Heart right ventricle (tissue), 16 donors: ENCODE measurements around the gene SIVA1. TPM values are rescaled to one million over a fixed set of nuclear protein-coding genes. Genes with fewer than 3 reads are reported as not detected.
"Not testable (repeated sequence)": the region's sequence is repeated elsewhere in the genome, so short reads cannot be mapped to it uniquely, and the experiment has no call there.

ENCODE experiments used
- ATAC-seq, 8 donors: fragments of 200-7000 bp; cut with Tn5 transposase; one replicate each; pipeline ENCODE4 v1.9.1; 2020; ENCODE audit warnings: mild to moderate bottlenecking in 8 of 8, moderate library complexity in 8 of 8, moderate number of reproducible peaks in 1 of 8
- DNase-seq, 2 donors: peaks; one replicate each; pipeline ENCODE4 v3.0.0-alpha.2; 2020
- H3K27ac ChIP-seq, 10 donors: fragments of 200-600 bp; sonication (generic) in 2 of 10; one replicate each; pipeline versions ENCODE4 v1.5.0 to v1.8.0; 2020 to 2022; ENCODE audit warnings: mild to moderate bottlenecking in 3 of 10
- H3K27me3 ChIP-seq, 7 donors: fragments of 200-600 bp; one replicate each; pipeline ENCODE4 v1.8.0; 2021 to 2022; ENCODE audit warnings: mild to moderate bottlenecking in 2 of 7
- H3K36me3 ChIP-seq, 9 donors: fragments of 200-600 bp; sonication (generic) in 1 of 9; one replicate each; pipeline versions ENCODE4 v1.5.0 to v1.8.0; 2020 to 2022; ENCODE audit warnings: mild to moderate bottlenecking in 2 of 9
- H3K4me1 ChIP-seq, 9 donors: fragments of 200-600 bp; sonication (generic) in 1 of 9; one replicate each; pipeline versions ENCODE4 v1.5.0 to v1.8.0; 2020 to 2022; ENCODE audit warnings: mild to moderate bottlenecking in 4 of 9
- H3K4me3 ChIP-seq, 10 donors: fragments of 200-600 bp; sonication (generic) in 2 of 10; one replicate each; pipeline versions ENCODE4 v1.5.0 to v1.8.0; 2020 to 2022; ENCODE audit warnings: mild to moderate bottlenecking in 7 of 10, moderate library complexity in 2 of 10
- H3K9me3 ChIP-seq, 11 donors: fragments of 200-600 bp in 10 of 11; sonication (generic) in 2 of 11; one replicate each; pipeline versions ENCODE4 v1.5.0 to v1.8.0; 2013 to 2022; ENCODE audit warnings: mild to moderate bottlenecking in 2 of 11, control low read depth in 1 of 11, moderate library complexity in 1 of 11
- WGBS, 2 donors: extraction: QIAGEN DNeasy Blood & Tissue Kit; methylation state at CpG; one replicate each; pipeline ENCODE4 v1.1.7; 2013; ENCODE audit warnings: inconsistent platforms in 1 of 2; 5-methylcytosine and 5-hydroxymethylcytosine counted together
- intact Hi-C, 10 donors: fragments of 100-400 bp; cut with DNase I; formaldehyde crosslinking; loops; one replicate each; pipeline versions ENCODE4 v1.11.1 to v1.14.2; 2022
- polyA plus RNA-seq, 2 donors: library from polyadenylated mRNA; stranded (reverse); fragments of 200-250 nt; gene quantifications; one replicate each; pipeline ENCODE4 v1.2.3, GENCODE V29; 2013
- total RNA-seq, 10 donors: library from RNA; stranded (reverse); fragmentation: NEBNext Ultra II Directional in 3 of 10; extraction: Animal tissue kit (Norgen Biotek cat#: 25700) in 3 of 10; gene quantifications; one replicate each; pipeline versions ENCODE4 v1.2.1 to v1.2.4, GENCODE V29; 2021 to 2023
- TF ChIP-seq, protein P1 (sequence below), 9 donors: fragments of 200-600 bp; sonication (generic) in 2 of 9; IDR thresholded peaks; one replicate each; pipeline versions ENCODE4 v1.5.0 to v1.8.0; 2021 to 2022; ENCODE audit warnings: antibody characterized with exemption in 9 of 9, mild to moderate bottlenecking in 5 of 9, moderate library complexity in 1 of 9
- donor health status: Arrhythmogenic right ventricular cardiomyopathy.
- donor health status: ischemic (EF 13 %, LVEDD 7.1; RV severe dilation, severe dysfunction).
- donor health status: healthy with polysubstance abuse.
- donor health status: DM: no; HTN: yes; CAD: no.
- donor health status: DM: no; HTN: no; CAD: no.
- donor health status: ischemic (EF 25% LVEDD 6.9; RV normal size, moderate dysfunction).
- donor health status: ischemic (EF 25% LVEDD 5.7; RV mildly dilated, moderate dysfunction).
- donor health status: healthy.
- donor health status: DM: yes; HTN: yes; CAD: no.
- donor health status: Ischemic cardiomyopathy.
- donor health status: ischemic (EF 35%, LVEDD 5.7; RV mildly dilated, moderate dysfunction).
- donor health status: nonischemic (EF 11% LVEDD 7.7; RV severe dilation, severe dysfunction).
- donor health status: DM: yes; HTN: yes; CAD: no.
- donor health status: PGD.
- donor health status: ischemic (EF 29% LVEDD 5.4; RV normal size, mild dysfunction).
- donor health status: nonischemic (EF 23%, LVEDD 6.1; RV moderate dilation, normal function).

Gene SIVA1
- total and polyA plus RNA-seq, 12 donors: 43.3 to 203 (median 53.0) TPM

DNA sequence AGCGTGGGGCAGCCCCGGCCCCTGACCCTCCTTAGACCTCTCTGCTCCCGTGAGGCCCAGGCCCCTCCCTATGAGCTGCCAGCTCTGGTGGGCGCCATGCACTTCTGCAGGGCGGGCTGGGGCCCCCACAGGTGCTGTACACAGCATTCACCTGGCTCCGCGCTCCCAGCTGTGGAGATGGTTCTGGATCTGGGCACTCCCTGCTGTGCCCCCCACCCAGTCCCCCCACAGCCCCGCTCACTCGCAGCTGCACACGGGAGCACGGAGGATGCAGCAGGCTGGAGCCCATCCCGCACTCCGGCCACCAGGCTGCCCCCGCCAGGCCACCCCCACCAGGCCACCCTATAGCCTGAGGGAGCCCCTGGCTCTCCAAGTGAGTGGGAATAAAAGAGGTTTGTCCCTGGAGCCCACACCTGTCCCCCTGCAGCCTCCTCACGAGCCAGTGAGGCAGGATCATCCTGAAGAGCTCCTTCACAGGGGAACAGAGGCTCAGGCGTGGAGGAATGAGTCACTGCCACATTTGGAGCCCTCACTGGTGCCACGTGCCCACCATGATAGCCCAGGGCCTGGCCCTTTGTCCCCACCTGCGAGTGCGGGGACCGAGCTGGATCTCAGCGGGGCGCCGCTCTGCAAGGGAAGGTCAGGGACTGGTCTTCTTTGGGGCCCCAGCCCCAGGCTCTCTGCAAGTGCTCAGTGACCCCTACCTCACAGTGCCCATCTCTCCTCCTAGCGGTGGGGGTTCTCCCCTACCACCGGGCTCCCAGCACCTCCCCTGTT, 27.0 kb upstream of the SIVA1 start:
- peak in 3 of 8 donors; percentile 0 to 4 (median 1) for ATAC-seq

DNA sequence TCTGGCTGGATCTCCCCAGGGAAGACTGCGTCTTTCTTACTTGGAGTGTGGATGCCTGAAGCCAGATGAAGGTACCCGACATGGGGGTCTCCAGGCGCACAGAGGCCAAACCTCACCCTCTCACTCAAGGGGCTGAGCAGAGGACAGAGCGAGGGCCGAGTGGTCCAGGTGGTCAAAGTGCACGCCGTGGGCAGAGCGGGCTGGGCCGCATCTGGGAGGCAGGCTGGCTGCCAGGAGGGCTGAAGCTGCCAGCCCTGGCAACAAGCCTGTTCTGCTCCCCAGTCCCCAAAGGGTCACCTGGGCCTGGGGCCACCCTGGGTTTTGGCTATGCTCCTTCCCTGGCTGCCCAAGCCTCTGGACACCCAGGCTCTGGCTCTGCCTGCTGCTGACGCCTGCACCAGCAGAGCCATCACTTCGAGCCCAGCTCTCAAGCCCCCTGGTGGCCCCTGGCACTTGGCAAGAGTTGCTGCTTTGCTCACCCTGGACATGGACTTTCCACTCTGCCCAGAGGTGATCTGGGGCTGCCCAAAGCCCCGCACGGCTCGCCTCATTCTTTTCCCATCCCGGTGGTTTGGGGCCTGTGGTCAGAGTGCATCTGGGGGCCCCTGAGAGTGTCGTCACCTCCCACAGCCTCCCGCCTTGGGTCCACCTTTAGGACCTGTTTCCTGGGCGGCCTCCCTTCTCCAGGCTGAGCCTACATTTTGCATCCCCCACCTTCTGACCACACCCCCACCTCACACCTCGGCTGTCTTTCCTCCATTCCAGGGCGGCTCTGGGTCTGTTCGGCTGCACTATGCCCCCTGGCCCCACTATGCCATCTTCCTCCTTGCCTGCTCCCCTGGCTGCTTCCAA, 26.1 kb upstream of the SIVA1 start:
- peaks cover 30 to 87% (median 50%) of the 10 kb centered on the region in 9 donors for H3K4me1 ChIP-seq
- WGBS, 2 donors: 52 to 59% methylated on average over 21 of the region's 21 CpGs
- intact Hi-C loops: loop anchor here in 3 of 10 donors (10.0 kb wide), 1 partner anchor 142 kb away; no protein-coding TSS in a partner anchor

More for the DNA sequence above, 27.0 kb upstream of the SIVA1 start:
- no peaks in the 10 kb centered on the region for H3K9me3 ChIP-seq
- intact Hi-C loops: loop anchor here in 3 of 10 donors (10.0 kb wide), 1 partner anchor 141 kb away; no protein-coding TSS in a partner anchor
- H3K27ac ChIP-seq: peak overlapping the region; percentile 31 to 98 (median 90)
- 60 to 64% methylated on average over 25 of the region's 25 CpGs for WGBS, 2 donors
- no peak for DNase-seq
- peak overlapping the region in 8 of 10 donors; percentile 70 to 84 (median 73) for H3K4me3 ChIP-seq
- TF ChIP-seq, protein P1, sequence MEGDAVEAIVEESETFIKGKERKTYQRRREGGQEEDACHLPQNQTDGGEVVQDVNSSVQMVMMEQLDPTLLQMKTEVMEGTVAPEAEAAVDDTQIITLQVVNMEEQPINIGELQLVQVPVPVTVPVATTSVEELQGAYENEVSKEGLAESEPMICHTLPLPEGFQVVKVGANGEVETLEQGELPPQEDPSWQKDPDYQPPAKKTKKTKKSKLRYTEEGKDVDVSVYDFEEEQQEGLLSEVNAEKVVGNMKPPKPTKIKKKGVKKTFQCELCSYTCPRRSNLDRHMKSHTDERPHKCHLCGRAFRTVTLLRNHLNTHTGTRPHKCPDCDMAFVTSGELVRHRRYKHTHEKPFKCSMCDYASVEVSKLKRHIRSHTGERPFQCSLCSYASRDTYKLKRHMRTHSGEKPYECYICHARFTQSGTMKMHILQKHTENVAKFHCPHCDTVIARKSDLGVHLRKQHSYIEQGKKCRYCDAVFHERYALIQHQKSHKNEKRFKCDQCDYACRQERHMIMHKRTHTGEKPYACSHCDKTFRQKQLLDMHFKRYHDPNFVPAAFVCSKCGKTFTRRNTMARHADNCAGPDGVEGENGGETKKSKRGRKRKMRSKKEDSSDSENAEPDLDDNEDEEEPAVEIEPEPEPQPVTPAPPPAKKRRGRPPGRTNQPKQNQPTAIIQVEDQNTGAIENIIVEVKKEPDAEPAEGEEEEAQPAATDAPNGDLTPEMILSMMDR (IDR thresholded peaks at IDR 0.05): peak in 1 of 9 donors; percentile 18
- peaks cover 24 to 84% (median 47%) of the 10 kb centered on the region in 9 donors for H3K4me1 ChIP-seq
- H3K36me3 ChIP-seq: peaks cover 0 to 4% (median 0%) of the 10 kb centered on the region in 9 donors
- no peaks in the 10 kb centered on the region for H3K27me3 ChIP-seq

GRCh38 chr14:104728631-104729030, 24.3 kb upstream of the SIVA1 start:
- Histone ChIP-seq H3K9me3 (no peaks in the 10 kb centered on the region), H3K27me3 (no peaks in the 10 kb centered on the region), H3K36me3 (no peaks in the 10 kb centered on the region), H3K4me3 (no peak overlapping the region), H3K4me1 (peaks cover 26 to 87% (median 50%) of the 10 kb centered on the region in 9 donors), H3K27ac (peak overlapping the region in 1 of 10 donors; percentile 15)
- no peak for DNase-seq
- intact Hi-C loops: loop anchor here in 3 of 10 donors (10.0 kb wide), 1 partner anchor 144 kb away; no protein-coding TSS in a partner anchor
- WGBS, 2 donors: 85 to 86% methylated on average over 17 of the region's 17 CpGs
- TF ChIP-seq, protein P1 (IDR thresholded peaks at IDR 0.05): no peak
- ATAC-seq: no peak

More for the DNA sequence above, 26.1 kb upstream of the SIVA1 start:
- TF ChIP-seq, protein P1 (IDR thresholded peaks at IDR 0.05): no peak
- DNase-seq (no peak), ATAC-seq (no peak)
- H3K27me3 ChIP-seq: no peaks in the 10 kb centered on the region
- H3K27ac ChIP-seq: peak overlapping the region in 8 of 10 donors; percentile 23 to 95 (median 88)
- no peak overlapping the region for H3K4me3 ChIP-seq
- no peaks in the 10 kb centered on the region for H3K36me3 ChIP-seq
- H3K9me3 ChIP-seq: no peaks in the 10 kb centered on the region

GRCh38 chr14:104729176-104729834, 23.6 kb upstream of the SIVA1 start:
- ATAC-seq, H3K27me3 ChIP-seq, H3K36me3 ChIP-seq, H3K9me3 ChIP-seq, DNase-seq, H3K27ac ChIP-seq, H3K4me3 ChIP-seq: not testable (repeated sequence)
- WGBS, 2 donors: 94 to 97% methylated on average over 33 to 70 of the region's 73 CpGs
- peaks cover 31 to 91% (median 54%) of the 10 kb centered on the region in 9 donors for H3K4me1 ChIP-seq
- intact Hi-C loops: loop anchor here in 3 of 10 donors (10.0 kb wide), 1 partner anchor 145 kb away; no protein-coding TSS in a partner anchor
